Loucy (cell line): ENCODE data around the gene CYYR1.

Experiments
- H2AFZ ChIP-seq: fragments of 200-600 bp; sonication (generic); 2 replicates; pipeline ENCODE4 v1.6.0; 2016; ENCODE audit warnings: antibody characterized with exemption, mild to moderate bottlenecking, low read length, moderate library complexity
- H3F3A ChIP-seq: fragments of 200-600 bp; 2 replicates; pipeline ENCODE4 v1.6.0; 2016; ENCODE audit warnings: antibody characterized with exemption, low read depth, mild to moderate bottlenecking
- H3K27me3 ChIP-seq: fragments of 200-600 bp; sonication (generic); 2 replicates; pipeline ENCODE4 v1.6.1; 2014; ENCODE audit warnings: low read length, mild to moderate bottlenecking; ENCODE audit not compliant: insufficient read depth, poor library complexity, severe bottlenecking
- H3K36me3 ChIP-seq: fragments of 200-600 bp; sonication (generic); 2 replicates; pipeline ENCODE4 v1.6.1; 2016; ENCODE audit warnings: low read length; ENCODE audit not compliant: insufficient read depth
- H3K4me1 ChIP-seq: fragments of 200-600 bp; sonication (generic); 2 replicates; pipeline ENCODE4 v1.5.1; 2014; ENCODE audit warnings: low read length, mild to moderate bottlenecking; ENCODE audit not compliant: insufficient read depth, poor library complexity, severe bottlenecking
- H3K4me2 ChIP-seq: fragments of 200-600 bp; sonication (generic); 2 replicates; pipeline ENCODE4 v1.6.0; 2014; ENCODE audit warnings: antibody characterized with exemption, low read length, low read depth, mild to moderate bottlenecking; ENCODE audit not compliant: poor library complexity, severe bottlenecking
- H3K4me3 ChIP-seq: fragments of 200-600 bp; sonication (generic); 2 replicates; pipeline ENCODE4 v1.5.1; 2014; ENCODE audit warnings: low read length, mild to moderate bottlenecking, mixed read lengths; ENCODE audit not compliant: poor library complexity, severe bottlenecking
- H3K79me2 ChIP-seq: fragments of 200-600 bp; sonication (generic); 2 replicates; pipeline ENCODE4 v1.6.1; 2014; ENCODE audit warnings: low read length; ENCODE audit not compliant: insufficient read depth
- H3K9ac ChIP-seq: fragments of 200-600 bp; sonication (generic); 2 replicates; pipeline ENCODE4 v1.6.0; 2014; ENCODE audit warnings: mild to moderate bottlenecking, low read depth, low read length, moderate library complexity; ENCODE audit not compliant: poor library complexity, severe bottlenecking
- H3K9me2 ChIP-seq: fragments of 200-600 bp; sonication (generic); replicated peaks from 2 replicates; pipeline ENCODE4 v1.6.1; 2016; ENCODE audit warnings: low read depth, low read length, mixed read lengths
- H3K9me3 ChIP-seq: fragments of 200-600 bp; sonication (generic); 2 replicates; pipeline ENCODE4 v1.6.1; 2014; ENCODE audit warnings: mild to moderate bottlenecking, antibody characterized with exemption, low read length, low read depth; ENCODE audit not compliant: insufficient read depth
- H4K20me1 ChIP-seq: fragments of 200-600 bp; sonication (generic); 2 replicates; pipeline ENCODE4 v1.6.0; 2014; ENCODE audit warnings: antibody characterized with exemption, low read length, mild to moderate bottlenecking; ENCODE audit not compliant: insufficient read depth, poor library complexity, severe bottlenecking
- CTCF ChIP-seq: fragments of 200-600 bp; sonication (generic); conservative IDR thresholded peaks from 2 replicates; pipeline ENCODE4 v1.5.1; 2014; ENCODE audit warnings: mild to moderate bottlenecking, antibody characterized with exemption, low read length
- EZH2phosphoT487 ChIP-seq: fragments of 200-600 bp; IDR thresholded peaks from 2 replicates; pipeline ENCODE4 v1.6.1; 2018; ENCODE audit warnings: antibody characterized with exemption, mild to moderate bottlenecking, moderate library complexity, borderline replicate concordance

CYYR1 gene

GRCh38 chr21:26432410-26432809 is 140.7 kb downstream of the CYYR1 start:
- Histone ChIP-seq H4K20me1 (no peaks in the 10 kb centered on the region), H3K4me1 (no peaks in the 10 kb centered on the region), H3K9ac (no peak overlapping the region), H3K27me3 (no peaks in the 10 kb centered on the region), H3K9me2 (no peaks in the 10 kb centered on the region), H3K9me3 (no peaks in the 10 kb centered on the region), H3K36me3 (no peaks in the 10 kb centered on the region), H3K4me2 (no peak overlapping the region), H3K79me2 (no peaks in the 10 kb centered on the region), H3F3A (no peaks in the 10 kb centered on the region), H2AFZ (no peak overlapping the region), H3K4me3 (no peak overlapping the region)
- no peak for TF ChIP-seq EZH2phosphoT487
- TF ChIP-seq CTCF: no peak

GRCh38 chr21:26425576-26425975 is 147.5 kb downstream of the CYYR1 start:
- no peak overlapping the region for H3K9ac ChIP-seq
- H3K4me1 ChIP-seq: no peaks in the 10 kb centered on the region
- TF ChIP-seq EZH2phosphoT487: no peak
- no peak for TF ChIP-seq CTCF
- no peaks in the 10 kb centered on the region for H3K36me3 ChIP-seq
- H3K4me3 ChIP-seq: no peak overlapping the region
- H3K9me3 ChIP-seq: no peaks in the 10 kb centered on the region
- H4K20me1 ChIP-seq: no peaks in the 10 kb centered on the region
- H3K27me3 ChIP-seq: no peaks in the 10 kb centered on the region
- no peak overlapping the region for H2AFZ ChIP-seq
- no peaks in the 10 kb centered on the region for H3F3A ChIP-seq
- no peak overlapping the region for H3K4me2 ChIP-seq
- no peaks in the 10 kb centered on the region for H3K79me2 ChIP-seq
- no peaks in the 10 kb centered on the region for H3K9me2 ChIP-seq

GRCh38 chr21:26423511-26423910 is 149.6 kb downstream of the CYYR1 start:
- Histone ChIP-seq H3K9me3 (no peaks in the 10 kb centered on the region), H3K36me3 (no peaks in the 10 kb centered on the region), H3K27me3 (no peaks in the 10 kb centered on the region), H3K4me1 (no peaks in the 10 kb centered on the region), H3K9me2 (no peaks in the 10 kb centered on the region), H4K20me1 (no peaks in the 10 kb centered on the region), H3F3A (no peaks in the 10 kb centered on the region), H3K4me3 (no peak overlapping the region), H3K4me2 (no peak overlapping the region), H2AFZ (no peak overlapping the region), H3K79me2 (no peaks in the 10 kb centered on the region), H3K9ac (no peak overlapping the region)
- no peak for TF ChIP-seq EZH2phosphoT487
- TF ChIP-seq CTCF: no peak
